Activated naive CD4-positive, alpha-beta T cell treated with anti-CD3 and anti-CD28 coated beads, Interleukin-2, amount 50 U/mL, for 24 hours (primary cell): ENCODE data around the gene APOA5.
"Not testable (repeated sequence)": the region's sequence is repeated elsewhere in the genome, so short reads cannot be mapped to it uniquely, and the experiment has no call there.

Source experiments
- H3K27ac Mint-ChIP-seq: one replicate; pipeline ENCODE4 v1.8.0; 2021; ENCODE audit warnings: mild to moderate bottlenecking, mixed read lengths
- H3K27me3 Mint-ChIP-seq: one replicate; pipeline ENCODE4 v1.8.0; 2021; ENCODE audit warnings: mixed read lengths
- H3K36me3 Mint-ChIP-seq: one replicate; pipeline ENCODE4 v1.8.0; 2021; ENCODE audit warnings: mixed read lengths
- H3K4me1 Mint-ChIP-seq: one replicate; pipeline ENCODE4 v1.8.0; 2021; ENCODE audit warnings: mixed read lengths
- H3K4me3 Mint-ChIP-seq: one replicate; pipeline ENCODE4 v1.8.0; 2021; ENCODE audit warnings: mild to moderate bottlenecking, mixed read lengths
- H3K9me3 Mint-ChIP-seq: one replicate; pipeline ENCODE4 v1.8.0; 2021; ENCODE audit warnings: mixed read lengths

APOA5 gene

DNA sequence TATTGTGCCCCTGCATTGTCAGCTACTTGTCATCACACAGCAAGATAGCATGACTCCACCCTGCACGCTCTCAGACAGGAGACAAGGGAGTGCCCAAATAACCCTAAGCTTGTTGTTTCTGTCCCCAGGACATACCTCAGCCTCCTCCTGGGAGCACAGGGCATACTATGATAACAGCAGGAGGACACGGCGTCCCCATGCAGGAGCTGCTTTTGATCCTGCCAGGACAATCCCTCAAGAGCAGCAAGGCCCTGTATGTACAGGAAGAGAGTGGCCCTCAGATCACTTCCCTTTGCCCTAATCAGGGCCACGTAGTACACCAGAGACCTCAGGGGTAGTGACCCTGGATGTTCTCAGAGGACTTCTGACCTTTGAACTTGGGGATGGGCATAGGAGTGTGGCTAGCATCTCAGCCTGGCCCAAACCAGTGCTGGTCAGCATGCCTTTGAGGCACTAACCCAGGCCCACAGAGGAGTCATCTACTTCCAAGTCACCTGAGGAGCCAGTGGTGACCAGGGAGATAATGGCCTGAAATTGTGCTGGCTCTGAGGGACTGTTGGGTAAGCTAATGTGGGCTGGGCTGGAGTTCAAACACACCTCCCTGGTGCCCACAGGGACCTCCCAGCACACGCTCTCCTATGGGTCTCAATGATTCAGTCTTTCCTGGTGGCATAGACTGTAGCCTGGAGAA, 22.2 kb upstream of the APOA5 start:
- Mint-ChIP-seq H3K36me3 (no peaks in the 10 kb centered on the region), H3K4me1 (no peaks in the 10 kb centered on the region), H3K9me3 (no peaks in the 10 kb centered on the region), H3K27ac (no peak overlapping the region), H3K27me3 (no peaks in the 10 kb centered on the region), H3K4me3 (no peak overlapping the region)

DNA sequence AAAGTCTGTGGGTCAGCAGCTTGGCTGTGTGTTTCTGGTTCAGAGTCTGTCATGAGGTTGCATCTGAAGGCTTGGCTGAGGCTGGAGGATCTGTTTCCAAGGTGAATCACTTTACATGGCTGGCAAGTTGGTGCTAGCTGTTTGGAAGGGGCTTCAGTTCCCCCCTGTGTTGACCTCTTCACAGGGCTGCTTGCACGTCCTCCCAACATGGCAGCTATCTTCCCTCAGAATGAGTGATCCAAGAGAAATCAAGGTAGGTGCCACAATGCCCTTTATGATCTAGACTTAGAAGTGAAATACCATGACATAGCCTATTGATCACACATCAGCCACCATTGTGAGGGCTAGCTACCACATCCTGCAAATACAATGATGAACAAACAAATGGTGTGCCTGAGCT, 21.5 kb upstream of the APOA5 start:
- Mint-ChIP-seq H3K9me3 (no peaks in the 10 kb centered on the region), H3K27me3 (no peaks in the 10 kb centered on the region), H3K4me3 (no peak overlapping the region), H3K27ac (no peak overlapping the region), H3K36me3 (no peaks in the 10 kb centered on the region), H3K4me1 (no peaks in the 10 kb centered on the region)

DNA sequence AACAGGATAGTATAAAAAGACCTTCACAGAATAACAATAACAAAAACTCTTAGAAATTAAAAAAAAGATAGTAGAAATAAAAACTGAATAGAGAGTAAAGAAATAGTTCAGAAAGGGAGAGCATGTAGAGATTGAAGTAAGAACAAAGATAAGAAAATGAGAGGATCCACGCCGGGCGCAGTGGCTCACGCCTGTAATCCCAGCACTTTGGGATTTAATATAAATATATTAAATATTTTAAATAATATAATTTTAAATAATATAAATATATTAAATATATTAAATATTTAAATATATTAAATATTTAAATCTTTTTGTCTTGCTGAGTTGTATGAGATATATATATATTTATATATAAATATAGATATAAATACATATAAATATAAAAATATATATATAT, 20.4 kb upstream of the APOA5 start:
- Mint-ChIP-seq H3K4me3 (no peak overlapping the region), H3K27me3 (no peaks in the 10 kb centered on the region), H3K36me3 (no peaks in the 10 kb centered on the region), H3K27ac (no peak overlapping the region), H3K4me1 (no peaks in the 10 kb centered on the region), H3K9me3 (no peaks in the 10 kb centered on the region)

DNA sequence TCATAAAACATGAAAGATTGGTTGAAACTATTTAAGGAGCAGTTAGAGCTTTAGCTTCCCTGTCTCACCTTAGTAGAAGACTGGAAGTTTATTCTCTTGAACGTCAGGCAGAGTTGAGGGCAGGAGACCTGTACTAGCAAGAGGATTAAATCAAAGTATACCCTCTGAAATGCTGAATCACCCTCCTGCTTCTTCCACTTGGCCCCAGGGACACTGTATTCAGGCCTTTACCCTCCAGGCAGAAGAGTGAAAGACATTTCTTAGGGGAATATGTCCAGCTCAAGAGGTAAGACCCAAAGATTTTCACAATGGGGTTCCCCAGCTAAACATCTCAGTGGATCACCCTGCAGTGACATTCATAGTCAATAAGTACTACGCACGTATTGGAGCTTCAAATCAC, 19.5 kb upstream of the APOA5 start:
- Mint-ChIP-seq H3K4me1 (no peaks in the 10 kb centered on the region), H3K27me3 (no peaks in the 10 kb centered on the region), H3K4me3 (no peak overlapping the region), H3K36me3 (no peaks in the 10 kb centered on the region), H3K9me3 (no peaks in the 10 kb centered on the region), H3K27ac (no peak overlapping the region)

DNA sequence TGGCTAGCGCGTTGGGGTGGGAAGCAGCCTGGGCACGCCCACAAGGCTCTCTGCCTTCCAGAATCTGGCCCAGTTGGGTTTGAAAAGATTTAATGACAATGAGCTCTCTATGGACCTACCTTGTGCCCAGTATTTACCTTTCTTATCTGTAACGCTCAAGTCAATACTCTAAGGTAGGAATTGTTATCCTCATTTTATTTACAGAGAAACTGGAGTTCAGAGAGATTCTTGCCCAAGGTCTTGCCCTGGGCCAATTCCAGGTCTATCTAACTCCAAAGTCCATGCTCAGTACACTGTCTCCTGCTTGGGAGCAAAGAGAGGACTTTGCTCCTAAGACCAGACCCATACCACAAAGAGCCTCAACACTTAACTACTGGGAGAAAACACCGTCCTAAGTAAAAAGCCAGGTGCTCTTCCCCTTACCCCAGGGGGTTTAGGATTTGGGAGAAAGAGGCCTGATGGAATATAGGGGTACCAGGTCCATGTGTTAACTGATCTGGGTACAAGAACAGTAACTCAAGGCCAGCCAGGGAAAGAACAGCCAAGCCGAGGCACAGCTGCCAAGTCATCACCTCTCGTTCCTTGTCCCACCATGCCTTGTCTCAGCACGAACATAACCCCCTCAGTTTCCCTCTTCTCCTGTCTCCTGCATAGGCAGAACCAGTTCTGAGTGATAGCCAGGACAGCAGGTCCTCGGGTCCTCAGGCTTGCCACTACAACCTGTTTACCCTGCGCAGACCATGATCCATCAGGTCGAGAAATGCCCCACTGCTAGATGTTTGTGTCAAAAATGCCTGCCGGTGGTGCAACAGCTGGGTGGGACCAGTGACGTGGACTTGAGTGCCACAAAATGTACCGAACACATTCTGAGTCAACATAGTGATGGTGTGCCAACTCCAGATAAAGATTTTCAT, 16.8 kb upstream of the APOA5 start:
- Mint-ChIP-seq H3K4me3 (no peak overlapping the region), H3K27me3 (no peaks in the 10 kb centered on the region), H3K4me1 (no peaks in the 10 kb centered on the region), H3K36me3 (no peaks in the 10 kb centered on the region), H3K27ac (no peak overlapping the region), H3K9me3 (no peaks in the 10 kb centered on the region)

DNA sequence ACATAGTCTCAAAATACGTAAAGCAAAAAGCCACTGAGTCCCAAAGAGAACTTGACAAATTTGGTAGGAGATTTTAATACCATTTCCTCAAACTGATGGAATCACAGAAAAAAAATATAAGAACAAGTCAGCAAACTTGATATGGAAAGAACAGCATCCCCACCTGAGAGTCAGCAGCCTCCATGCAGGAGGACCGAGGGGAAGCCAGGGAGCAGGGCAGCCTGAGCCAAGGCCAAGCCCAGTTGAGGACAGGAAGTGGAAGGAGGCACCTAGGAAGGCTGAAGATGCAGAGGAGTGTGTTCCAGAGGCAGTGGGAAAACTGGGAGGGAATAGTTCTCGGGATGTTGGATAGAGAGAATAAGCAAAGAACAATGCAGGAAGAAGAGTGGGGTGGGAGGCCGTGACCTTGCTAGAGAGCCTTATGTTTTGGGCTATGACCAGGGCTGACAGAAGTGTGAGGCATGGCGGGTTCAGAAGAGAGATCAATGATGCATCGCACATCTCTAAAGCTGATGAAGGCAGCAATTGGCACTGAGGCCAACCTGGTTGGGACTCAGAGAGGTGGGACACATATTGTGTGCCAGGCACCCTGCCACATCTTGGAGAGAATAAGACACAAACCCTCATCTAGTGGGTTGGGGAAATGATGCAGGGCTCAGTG, 16.1 kb upstream of the APOA5 start:
- no peak overlapping the region for H3K4me3 Mint-ChIP-seq
- H3K27ac Mint-ChIP-seq: no peak overlapping the region
- H3K27me3 Mint-ChIP-seq: no peaks in the 10 kb centered on the region
- no peaks in the 10 kb centered on the region for H3K36me3 Mint-ChIP-seq
- no peaks in the 10 kb centered on the region for H3K9me3 Mint-ChIP-seq
- H3K4me1 Mint-ChIP-seq: no peaks in the 10 kb centered on the region

DNA sequence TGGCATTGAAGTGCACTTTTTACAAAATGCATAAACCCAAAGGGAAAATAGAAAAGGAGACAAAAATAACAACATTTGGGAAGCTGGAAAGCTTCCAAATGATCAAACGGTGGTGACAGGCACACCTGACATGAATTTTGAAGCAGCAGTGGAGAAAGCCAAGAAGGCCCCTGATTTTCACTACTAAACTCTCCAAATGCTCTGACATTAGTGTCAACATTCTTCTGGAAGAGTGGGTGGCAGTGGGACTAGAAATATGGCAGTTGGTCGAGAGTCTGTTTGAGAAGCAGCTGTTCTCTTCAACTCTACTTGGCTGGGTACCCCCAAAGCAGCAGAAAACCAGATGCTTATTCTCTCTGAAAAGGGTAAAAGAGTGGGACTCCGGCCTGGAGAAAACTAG, 12.3 kb upstream of the APOA5 start:
- peaks cover 2% of the 10 kb centered on the region for H3K27me3 Mint-ChIP-seq
- no peaks in the 10 kb centered on the region for H3K36me3 Mint-ChIP-seq
- H3K4me3 Mint-ChIP-seq: no peak overlapping the region
- no peaks in the 10 kb centered on the region for H3K9me3 Mint-ChIP-seq
- H3K4me1 Mint-ChIP-seq: no peaks in the 10 kb centered on the region
- no peak overlapping the region for H3K27ac Mint-ChIP-seq

DNA sequence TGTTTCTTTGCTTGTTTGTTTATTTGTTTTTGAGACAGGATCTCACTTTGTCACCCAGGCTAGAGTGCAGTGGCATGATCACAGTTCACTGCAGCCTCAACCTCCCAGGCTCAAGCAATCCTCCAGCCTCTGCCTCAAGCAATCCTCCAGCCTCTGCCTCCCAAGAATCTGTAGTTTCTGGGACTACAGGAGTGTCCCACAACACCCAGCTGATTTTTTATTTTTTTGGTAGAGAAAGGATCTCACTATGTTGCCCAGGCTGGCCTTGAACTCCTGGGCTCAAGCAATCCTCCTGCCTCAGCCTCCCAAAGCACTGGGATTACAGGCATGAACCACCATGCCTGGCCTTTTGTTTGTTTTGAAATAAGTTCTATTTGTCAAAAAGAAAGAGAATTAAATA, 10.0 kb upstream of the APOA5 start:
- not testable (repeated sequence) for H3K4me3 Mint-ChIP-seq, H3K4me1 Mint-ChIP-seq, H3K36me3 Mint-ChIP-seq, H3K9me3 Mint-ChIP-seq, H3K27me3 Mint-ChIP-seq, H3K27ac Mint-ChIP-seq

DNA sequence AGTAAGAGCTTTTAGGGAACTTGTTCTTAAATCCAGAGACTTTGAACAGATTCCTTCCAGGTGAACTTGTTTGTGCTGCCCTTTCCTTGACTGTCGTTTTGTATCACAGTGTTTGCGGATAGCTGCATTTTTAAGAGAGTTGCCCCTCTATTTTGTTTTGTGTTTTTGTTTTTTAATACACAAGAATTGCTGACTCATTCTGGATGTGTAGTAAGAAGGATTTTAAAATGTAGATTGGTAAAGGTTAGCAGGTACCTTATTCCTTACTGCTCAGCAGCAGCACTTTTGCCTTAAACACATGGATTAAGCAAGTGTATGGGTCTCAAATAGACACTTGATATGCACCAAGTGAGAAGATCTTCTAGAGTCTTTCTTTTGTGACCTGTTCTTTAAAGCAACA, 8.9 kb upstream of the APOA5 start:
- Mint-ChIP-seq H3K27me3 (peaks cover 2% of the 10 kb centered on the region), H3K4me1 (no peaks in the 10 kb centered on the region), H3K36me3 (no peaks in the 10 kb centered on the region), H3K9me3 (no peaks in the 10 kb centered on the region), H3K27ac (peak overlapping the region; percentile 8), H3K4me3 (no peak overlapping the region)

DNA sequence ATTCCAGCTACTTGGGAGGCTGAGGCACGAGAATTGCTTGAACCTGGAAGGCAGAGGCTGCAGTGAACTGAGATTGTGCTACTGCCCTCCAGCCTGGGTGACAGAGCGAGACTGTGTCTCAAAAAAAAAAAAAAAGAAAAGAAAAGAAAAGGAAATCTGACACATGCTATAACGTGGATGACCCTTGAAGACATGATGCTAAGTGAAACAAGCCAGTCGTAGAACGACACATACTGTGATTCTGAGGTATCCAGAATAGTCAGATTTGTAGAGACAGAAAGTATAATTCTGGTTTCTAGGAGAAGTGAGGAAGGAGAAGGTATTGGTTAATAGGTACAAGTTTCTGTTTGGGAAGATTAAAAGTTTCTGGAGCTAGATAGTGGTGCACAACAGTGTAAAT, 6.7 kb upstream of the APOA5 start:
- H3K27me3 Mint-ChIP-seq: peaks cover 2% of the 10 kb centered on the region
- H3K36me3 Mint-ChIP-seq: no peaks in the 10 kb centered on the region
- peak overlapping the region; percentile 30 for H3K27ac Mint-ChIP-seq
- no peak overlapping the region for H3K4me3 Mint-ChIP-seq
- H3K4me1 Mint-ChIP-seq: no peaks in the 10 kb centered on the region
- H3K9me3 Mint-ChIP-seq: no peaks in the 10 kb centered on the region

DNA sequence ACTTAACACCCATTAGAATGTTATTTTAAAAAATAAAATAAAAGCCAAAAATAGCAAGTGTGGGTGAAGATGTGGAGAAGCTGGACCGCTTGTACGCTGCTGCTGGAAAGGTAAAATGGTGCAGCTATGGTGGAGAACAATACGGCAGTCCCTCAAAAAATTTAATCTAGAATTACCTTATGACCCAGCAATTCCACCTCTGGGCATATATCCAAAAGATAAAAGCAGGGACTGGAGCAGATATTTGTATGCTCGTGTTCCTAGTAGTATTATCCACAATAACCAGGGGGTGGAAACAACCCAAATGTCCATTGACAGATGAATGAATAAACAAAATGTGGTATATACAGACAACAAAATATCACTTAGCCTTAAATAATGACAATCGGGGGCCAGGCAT, 6.1 kb upstream of the APOA5 start:
- H3K27ac Mint-ChIP-seq: no peak overlapping the region
- no peak overlapping the region for H3K4me3 Mint-ChIP-seq
- H3K27me3 Mint-ChIP-seq: peaks cover 2% of the 10 kb centered on the region
- H3K9me3 Mint-ChIP-seq: no peaks in the 10 kb centered on the region
- H3K4me1 Mint-ChIP-seq: no peaks in the 10 kb centered on the region
- no peaks in the 10 kb centered on the region for H3K36me3 Mint-ChIP-seq

DNA sequence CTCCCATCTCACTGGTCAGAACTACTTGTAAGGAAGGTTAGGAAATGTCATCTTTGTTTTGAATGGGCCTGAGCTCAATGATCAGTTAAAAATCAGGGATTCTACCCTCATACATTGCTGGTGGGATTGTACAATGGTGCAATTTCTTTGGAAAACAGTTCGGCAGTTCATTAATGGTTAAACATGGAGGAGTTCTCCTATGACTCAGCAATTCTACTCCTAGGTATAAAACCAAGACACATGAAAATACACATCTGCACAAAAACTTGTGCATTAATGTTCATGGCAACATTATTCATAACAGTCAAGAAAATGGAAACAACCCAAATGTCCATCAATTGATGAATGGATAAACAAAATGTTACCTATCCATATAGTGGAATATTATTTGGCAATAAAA, 4.9 kb upstream of the APOA5 start:
- H3K4me3 Mint-ChIP-seq: no peak overlapping the region
- no peaks in the 10 kb centered on the region for H3K36me3 Mint-ChIP-seq
- H3K27me3 Mint-ChIP-seq: peaks cover 1% of the 10 kb centered on the region
- no peaks in the 10 kb centered on the region for H3K9me3 Mint-ChIP-seq
- H3K4me1 Mint-ChIP-seq: no peaks in the 10 kb centered on the region
- no peak overlapping the region for H3K27ac Mint-ChIP-seq

DNA sequence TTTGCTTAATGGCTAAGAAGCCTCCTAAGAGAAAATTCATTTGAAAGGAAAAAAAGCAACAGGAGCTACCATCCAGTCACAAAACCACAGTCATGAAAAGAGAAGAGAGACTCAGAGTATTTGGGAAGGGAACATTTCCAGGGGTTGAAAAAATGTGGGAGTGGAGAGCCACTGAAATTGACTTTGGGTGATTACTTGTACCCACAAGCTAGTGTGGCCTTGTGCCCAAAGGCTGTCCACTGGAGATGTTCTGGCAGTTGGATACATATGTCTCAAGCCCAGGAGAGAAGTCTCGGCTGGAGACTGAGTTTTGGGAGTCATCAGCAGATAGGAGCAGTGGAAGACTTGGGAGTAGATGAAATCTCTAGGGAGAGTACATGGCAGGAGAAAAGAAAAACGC, 3.2 kb upstream of the APOA5 start:
- Mint-ChIP-seq H3K4me3 (no peak overlapping the region), H3K9me3 (no peaks in the 10 kb centered on the region), H3K27me3 (peaks cover 1% of the 10 kb centered on the region), H3K36me3 (no peaks in the 10 kb centered on the region), H3K27ac (no peak overlapping the region), H3K4me1 (peaks cover 5% of the 10 kb centered on the region)

DNA sequence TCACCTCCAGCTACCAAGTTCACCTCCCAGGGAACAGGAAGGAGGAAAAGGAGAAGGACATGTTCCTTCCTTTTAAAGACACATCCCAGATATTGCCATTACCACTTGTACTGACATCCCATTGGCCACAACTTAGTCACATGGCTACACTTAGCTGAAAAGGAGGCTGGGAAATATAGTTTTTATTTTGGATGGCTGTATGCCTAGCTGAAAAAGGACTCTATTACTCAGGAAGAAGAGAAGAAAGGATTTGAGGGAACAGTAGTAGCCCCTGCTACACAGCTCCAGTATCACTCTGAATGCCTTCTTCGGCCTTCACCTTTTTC, 2.1 kb upstream of the APOA5 start:
- Mint-ChIP-seq H3K9me3 (no peaks in the 10 kb centered on the region), H3K4me3 (no peak overlapping the region), H3K36me3 (no peaks in the 10 kb centered on the region), H3K4me1 (peaks cover 10% of the 10 kb centered on the region), H3K27me3 (no peaks in the 10 kb centered on the region), H3K27ac (no peak overlapping the region)

DNA sequence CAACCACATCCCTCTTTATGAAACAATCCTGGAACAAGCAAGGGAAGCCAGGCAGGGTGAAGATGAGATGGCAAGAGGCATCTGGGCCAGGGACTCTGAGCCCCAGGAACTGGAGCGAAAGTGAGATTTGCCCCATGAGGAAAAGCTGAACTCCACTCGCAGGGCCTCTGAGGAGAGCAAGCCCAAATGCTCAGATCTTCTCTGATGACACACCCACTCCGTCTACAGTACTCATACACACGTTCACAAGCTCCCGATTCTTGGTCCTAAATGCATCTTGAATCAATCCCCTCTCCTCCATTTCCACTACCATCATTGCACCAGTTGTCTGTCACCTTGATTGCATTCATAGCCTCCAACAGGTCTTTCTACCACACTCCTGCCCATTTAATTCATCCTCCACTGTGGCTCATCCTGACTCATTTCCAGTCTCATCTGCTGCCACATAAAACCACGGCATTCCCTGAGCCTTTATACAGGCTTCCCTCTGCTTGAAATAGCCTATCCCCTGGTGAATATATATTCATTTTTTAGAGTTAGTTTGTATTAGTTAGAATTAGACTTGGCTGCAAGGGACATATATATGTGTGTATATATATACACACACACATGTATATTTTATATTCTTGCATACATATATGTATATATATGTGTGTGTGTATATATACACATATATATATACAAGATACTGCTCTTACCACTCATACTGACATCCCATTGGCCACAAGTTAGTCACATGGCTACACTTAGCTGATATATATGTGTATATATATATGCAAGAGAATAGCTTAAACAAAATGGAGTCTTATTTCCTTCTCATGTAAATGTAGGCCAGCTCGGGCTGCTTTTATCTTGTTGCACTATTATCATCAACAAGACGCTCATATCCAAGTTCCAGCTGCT, 1.4 kb upstream of the APOA5 start:
- H3K36me3 Mint-ChIP-seq: no peaks in the 10 kb centered on the region
- peaks cover 16% of the 10 kb centered on the region for H3K4me1 Mint-ChIP-seq
- H3K9me3 Mint-ChIP-seq: no peaks in the 10 kb centered on the region
- no peaks in the 10 kb centered on the region for H3K27me3 Mint-ChIP-seq
- no peak overlapping the region for H3K4me3 Mint-ChIP-seq
- H3K27ac Mint-ChIP-seq: no peak overlapping the region
